GM12891 (cell line): ENCODE measurements around the gene RELT.

Source experiments
- PAX5 ChIP-seq: IDR thresholded peaks from 2 replicates; pipeline ENCODE4 v1.6.1; 2011; ENCODE audit warnings: low read length, moderate library complexity, mild to moderate bottlenecking; ENCODE audit not compliant: insufficient read depth, severe bottlenecking
- POLR2A ChIP-seq: IDR thresholded peaks from 2 replicates; pipeline ENCODE4 v1.6.1; 2011; ENCODE audit warnings: low read depth, low read length, control low read depth
- POLR2AphosphoS5 ChIP-seq: IDR thresholded peaks from 2 replicates; pipeline ENCODE4 v1.6.1; 2011; ENCODE audit warnings: low read depth, low read length, control low read depth
- POU2F2 ChIP-seq: IDR thresholded peaks from 2 replicates; pipeline ENCODE4 v1.6.1; 2011; ENCODE audit warnings: low read depth, mild to moderate bottlenecking, control low read depth, low read length, moderate library complexity
- SPI1 ChIP-seq: IDR thresholded peaks from 2 replicates; pipeline ENCODE4 v1.6.1; 2011; ENCODE audit warnings: low read depth, low read length, control low read depth
- TAF1 ChIP-seq: IDR thresholded peaks from 2 replicates; pipeline ENCODE4 v1.6.1; 2011; ENCODE audit warnings: low read depth, low read length, control low read depth

- TF ChIP-seq POLR2AphosphoS5 (no peak), POU2F2 (no peak), POLR2A (no peak), TAF1 (no peak), SPI1 (no peak), PAX5 (no peak)
Observed at GRCh38 chr11:73391665-73392064, 15.5 kb downstream of the RELT start.
